ENCODE measurements around the gene HMGN1. TPM values are rescaled to one million over a fixed set of nuclear protein-coding genes. Genes with fewer than 3 reads are reported as not detected.

Gene HMGN1
- polyA plus RNA-seq, 1 donor from 2014 or later = 2,070 TPM

DNA sequence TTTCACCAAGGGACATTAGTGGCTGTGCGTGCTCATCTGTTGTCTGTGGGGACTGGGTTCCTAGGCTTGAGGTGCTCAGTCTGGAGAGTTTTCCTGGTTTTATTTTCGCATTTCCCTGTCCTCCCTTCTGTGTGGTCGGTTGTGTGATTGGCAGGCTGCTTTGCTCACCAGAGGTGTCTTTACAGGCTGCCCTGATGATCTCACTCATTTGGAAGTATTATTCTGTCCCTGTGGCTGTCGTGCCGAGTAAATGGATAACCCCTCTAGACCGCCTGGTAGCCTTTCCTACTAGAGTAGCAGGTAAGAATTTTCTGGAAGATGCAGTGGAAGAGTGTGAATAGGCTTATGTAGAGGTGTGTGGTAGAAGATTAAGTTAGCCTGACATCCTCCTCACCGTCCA, 44.1 kb upstream of the HMGN1 start:
- Histone ChIP-seq H2AFZ (ENCODE audit: low read depth, low read length) (no peak overlapping the region), H3K4me3 (ENCODE audit: low read length) (no peak overlapping the region), H3K27me3 (ENCODE audit: insufficient read depth, low read depth, low read length) (no peaks in the 10 kb centered on the region), H3K9me3 (ENCODE audit: low read length) (no peaks in the 10 kb centered on the region), H3F3A (ENCODE audit: insufficient read depth, low read length, poor library complexity, severe bottlenecking) (no peaks in the 10 kb centered on the region), H3K27ac (ENCODE audit: low read length) (no peak overlapping the region), H4K20me1 (ENCODE audit: insufficient read depth) (no peaks in the 10 kb centered on the region), H3K79me2 (replicated peaks; ENCODE audit: insufficient read depth, low read length) (peaks cover 19% of the 10 kb centered on the region), H3K9ac (ENCODE audit: low read length) (no peak overlapping the region), H3K9me2 (ENCODE audit: insufficient read depth, low read length) (no peaks in the 10 kb centered on the region), H3K36me3 (ENCODE audit: insufficient read depth, low read length) (no peaks in the 10 kb centered on the region), H3K4me2 (ENCODE audit: low read length) (no peak overlapping the region)
- TF ChIP-seq TAF1 (IDR thresholded peaks at IDR 0.05; ENCODE audit: low read depth) = no peak
- no peak for TF ChIP-seq POLR2AphosphoS5 (IDR thresholded peaks at IDR 0.05)
- TF ChIP-seq MXI1 (conservative IDR thresholded peaks at IDR 0.05; ENCODE audit: poor library complexity, severe bottlenecking) = no peak
- TF ChIP-seq EP300 (conservative IDR thresholded peaks at IDR 0.05; ENCODE audit: poor library complexity, severe bottlenecking) = no peak
- TF ChIP-seq RAD21 (conservative IDR thresholded peaks at IDR 0.05) = no peak
- no peak for TF ChIP-seq EZH2 (IDR thresholded peaks at IDR 0.05; ENCODE audit: borderline replicate concordance, insufficient read depth, low read length, poor library complexity, severe bottlenecking)
- TF ChIP-seq REST (IDR thresholded peaks at IDR 0.05; ENCODE audit: borderline replicate concordance) = no peak
- TF ChIP-seq CTCF (IDR thresholded peaks at IDR 0.05; ENCODE audit: poor library complexity, severe bottlenecking) = no peak
- TF ChIP-seq SMC3 (conservative IDR thresholded peaks at IDR 0.05; ENCODE audit: poor library complexity) = no peak

- no peak overlapping the region for H3K9ac ChIP-seq (ENCODE audit: low read length)
- H3K79me2 ChIP-seq (replicated peaks; ENCODE audit: insufficient read depth, low read length) = peaks cover 21% of the 10 kb centered on the region
- H3K4me3 ChIP-seq (ENCODE audit: low read length) = no peak overlapping the region
- H3K9me2 ChIP-seq (ENCODE audit: insufficient read depth, low read length) = no peaks in the 10 kb centered on the region
- H3K4me2 ChIP-seq (ENCODE audit: low read length) = no peak overlapping the region
- TF ChIP-seq CTCF (IDR thresholded peaks at IDR 0.05; ENCODE audit: poor library complexity, severe bottlenecking) (no peak), SMC3 (conservative IDR thresholded peaks at IDR 0.05; ENCODE audit: poor library complexity) (no peak), RAD21 (conservative IDR thresholded peaks at IDR 0.05) (no peak), MXI1 (conservative IDR thresholded peaks at IDR 0.05; ENCODE audit: poor library complexity, severe bottlenecking) (no peak), POLR2AphosphoS5 (IDR thresholded peaks at IDR 0.05) (no peak), EP300 (conservative IDR thresholded peaks at IDR 0.05; ENCODE audit: poor library complexity, severe bottlenecking) (no peak), TAF1 (IDR thresholded peaks at IDR 0.05; ENCODE audit: low read depth) (no peak), EZH2 (IDR thresholded peaks at IDR 0.05; ENCODE audit: borderline replicate concordance, insufficient read depth, low read length, poor library complexity, severe bottlenecking) (no peak)
- no peaks in the 10 kb centered on the region for H3K9me3 ChIP-seq (ENCODE audit: low read length)
- H3K27ac ChIP-seq (ENCODE audit: low read length) = no peak overlapping the region
- no peaks in the 10 kb centered on the region for H3K27me3 ChIP-seq (ENCODE audit: insufficient read depth, low read depth, low read length)
- H3F3A ChIP-seq (ENCODE audit: insufficient read depth, low read length, poor library complexity, severe bottlenecking) = no peaks in the 10 kb centered on the region
- H3K36me3 ChIP-seq (ENCODE audit: insufficient read depth, low read length) = no peaks in the 10 kb centered on the region
- H2AFZ ChIP-seq (ENCODE audit: low read depth, low read length) = no peak overlapping the region
- no peaks in the 10 kb centered on the region for H4K20me1 ChIP-seq (ENCODE audit: insufficient read depth)
Observed at GRCh38 chr21:39390212-39390765, 41.4 kb upstream of the HMGN1 start.

Data from neural cell (in vitro differentiated cells).